Testis (tissue), 3 donors: ENCODE data around the gene KLHL25. TPM values are rescaled to one million over a fixed set of nuclear protein-coding genes. Genes with fewer than 3 reads are reported as not detected.
A peak's percentile ranks its signal among the peaks of the same experiment; 100 is the strongest.
"Not testable (repeated sequence)": the region's sequence is repeated elsewhere in the genome, so short reads cannot be mapped to it uniquely, and the experiment has no call there.

Source experiments
- DNase-seq: peaks from one replicate; pipeline ENCODE4 v3.0.0-alpha.2; 2019
- H3K27ac ChIP-seq, 2 donors: fragments of 200-600 bp; sonication (generic); one replicate each; pipeline ENCODE4 v1.5.1; 2019
- H3K27me3 ChIP-seq: fragments of 200-600 bp; sonication (generic); one replicate; pipeline ENCODE4 v1.5.1; 2019
- H3K36me3 ChIP-seq: fragments of 200-600 bp; sonication (generic); one replicate; pipeline ENCODE4 v1.5.1; 2017; ENCODE audit warnings: low read depth; ENCODE audit errors: missing control alignments
- H3K4me1 ChIP-seq: fragments of 200-600 bp; sonication (generic); one replicate; pipeline ENCODE4 v1.5.1; 2019
- H3K4me3 ChIP-seq, 2 donors: fragments of 200-600 bp; sonication (generic); one replicate each; pipeline ENCODE4 v1.5.1; 2017 to 2019
- H3K9me3 ChIP-seq: fragments of 200-600 bp; sonication (generic); one replicate; pipeline ENCODE4 v1.5.1; 2017
- POLR2A ChIP-seq: fragments of 450-650 bp; IDR thresholded peaks from one replicate; pipeline ENCODE4 v1.6.1; 2017; ENCODE audit warnings: antibody characterized with exemption, mild to moderate bottlenecking, moderate library complexity
- WGBS, 2 donors: methylation state at CpG; one replicate each; pipeline ENCODE4 v1.1.5; 2018; 5-methylcytosine and 5-hydroxymethylcytosine counted together
- intact Hi-C: fragments of 100-400 bp; cut with DNase I; formaldehyde crosslinking; loops from one replicate; pipeline ENCODE4 v1.15.1; 2023; ENCODE audit warnings: low total_unique reads
- polyA plus RNA-seq: library from polyadenylated mRNA; stranded (reverse); fragments of 350-450 nt; fragmentation: Illumina TruSeq; extraction: RNeasy Lipid Tissue Mini Kit (QIAGEN cat#74804); gene quantifications from one replicate; pipeline ENCODE4 v1.2.3, GENCODE V29; 2014; ENCODE audit warnings: low read depth, low replicate concordance; ENCODE audit not compliant: insufficient read depth
- total RNA-seq, 2 donors: library from RNA; depleted of rRNA; stranded (reverse); fragments of >200 nt; gene quantifications; one replicate each; pipeline ENCODE4 v1.2.3, GENCODE V29; 2016
- TF ChIP-seq, protein P1 (sequence below), 3 experiments: fragments of 450-650 bp in 2 of 3; fragments of 200-600 bp in 1 of 3; sonication (generic) in 1 of 3; IDR thresholded peaks; one replicate each; pipeline ENCODE4 v1.5.1; 2016 to 2019; ENCODE audit warnings: antibody characterized with exemption in 3 of 3, mild to moderate bottlenecking in 2 of 3, moderate library complexity in 1 of 3

The KLHL25 gene
- total and polyA plus RNA-seq, 3 donors from 2014 or later: 19.6 to 50.1 (median 42.6) TPM

DNA sequence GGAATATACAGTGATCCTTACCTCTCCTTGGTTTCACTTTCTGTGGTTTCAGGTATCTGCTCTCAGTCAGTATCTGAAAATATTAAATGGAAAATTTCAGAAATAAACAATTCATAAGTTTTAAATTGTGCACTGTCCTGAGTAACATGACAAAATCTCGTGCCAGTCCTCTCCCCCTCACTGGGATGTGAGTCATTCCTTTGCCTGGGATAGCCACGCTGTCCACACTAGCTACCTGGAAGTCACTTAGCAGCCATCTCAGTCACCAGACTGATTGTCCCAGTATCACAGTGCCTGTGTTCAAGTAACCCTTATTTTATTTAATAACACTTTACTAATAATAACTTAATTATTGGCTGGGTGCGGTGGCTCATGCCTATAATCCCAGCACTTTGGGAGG lies 15.3 kb upstream of the KLHL25 start:
- intact Hi-C loops: no loop called here
- Histone ChIP-seq H3K4me1 (peaks cover 5% of the 10 kb centered on the region), H3K36me3 (no peaks in the 10 kb centered on the region), H3K4me3 (no peak overlapping the region), H3K27me3 (no peaks in the 10 kb centered on the region), H3K27ac (no peak overlapping the region), H3K9me3 (no peaks in the 10 kb centered on the region)
- no peak for TF ChIP-seq POLR2A
- TF ChIP-seq, protein P1, sequence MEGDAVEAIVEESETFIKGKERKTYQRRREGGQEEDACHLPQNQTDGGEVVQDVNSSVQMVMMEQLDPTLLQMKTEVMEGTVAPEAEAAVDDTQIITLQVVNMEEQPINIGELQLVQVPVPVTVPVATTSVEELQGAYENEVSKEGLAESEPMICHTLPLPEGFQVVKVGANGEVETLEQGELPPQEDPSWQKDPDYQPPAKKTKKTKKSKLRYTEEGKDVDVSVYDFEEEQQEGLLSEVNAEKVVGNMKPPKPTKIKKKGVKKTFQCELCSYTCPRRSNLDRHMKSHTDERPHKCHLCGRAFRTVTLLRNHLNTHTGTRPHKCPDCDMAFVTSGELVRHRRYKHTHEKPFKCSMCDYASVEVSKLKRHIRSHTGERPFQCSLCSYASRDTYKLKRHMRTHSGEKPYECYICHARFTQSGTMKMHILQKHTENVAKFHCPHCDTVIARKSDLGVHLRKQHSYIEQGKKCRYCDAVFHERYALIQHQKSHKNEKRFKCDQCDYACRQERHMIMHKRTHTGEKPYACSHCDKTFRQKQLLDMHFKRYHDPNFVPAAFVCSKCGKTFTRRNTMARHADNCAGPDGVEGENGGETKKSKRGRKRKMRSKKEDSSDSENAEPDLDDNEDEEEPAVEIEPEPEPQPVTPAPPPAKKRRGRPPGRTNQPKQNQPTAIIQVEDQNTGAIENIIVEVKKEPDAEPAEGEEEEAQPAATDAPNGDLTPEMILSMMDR (IDR thresholded peaks at IDR 0.05): no peak
- DNase-seq: no peak
- WGBS, 2 donors: 79 to 86% methylated on average over 3 of the region's 3 CpGs

DNA sequence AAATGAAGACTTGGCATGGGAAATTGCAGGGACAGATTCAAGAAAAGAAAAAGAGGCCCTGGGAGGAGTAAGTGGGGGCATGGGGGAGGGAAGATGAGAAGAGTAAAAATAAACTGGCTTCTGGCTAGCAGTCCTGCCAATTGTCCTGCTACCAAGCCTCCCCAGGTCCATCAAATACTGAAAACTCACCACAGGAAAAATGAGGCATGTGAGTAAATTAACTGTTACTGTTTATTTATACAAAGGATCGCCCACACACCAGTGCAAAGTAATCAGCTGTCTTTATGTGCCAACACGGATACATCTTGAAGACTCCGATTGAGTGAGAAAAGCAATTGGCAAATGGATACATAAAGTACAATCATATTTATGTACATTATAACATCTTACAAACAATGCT lies 10.7 kb upstream of the KLHL25 start:
- peaks cover 14% of the 10 kb centered on the region for H3K4me1 ChIP-seq
- H3K27me3 ChIP-seq: no peaks in the 10 kb centered on the region
- intact Hi-C loops: no loop called here
- 50 to 58% methylated on average over 3 of the region's 3 CpGs for WGBS, 2 donors
- no peaks in the 10 kb centered on the region for H3K9me3 ChIP-seq
- no peak for DNase-seq
- TF ChIP-seq, protein P1 (IDR thresholded peaks at IDR 0.05): no peak
- TF ChIP-seq POLR2A: no peak
- H3K4me3 ChIP-seq: no peak overlapping the region
- H3K27ac ChIP-seq: no peak overlapping the region
- no peaks in the 10 kb centered on the region for H3K36me3 ChIP-seq

DNA sequence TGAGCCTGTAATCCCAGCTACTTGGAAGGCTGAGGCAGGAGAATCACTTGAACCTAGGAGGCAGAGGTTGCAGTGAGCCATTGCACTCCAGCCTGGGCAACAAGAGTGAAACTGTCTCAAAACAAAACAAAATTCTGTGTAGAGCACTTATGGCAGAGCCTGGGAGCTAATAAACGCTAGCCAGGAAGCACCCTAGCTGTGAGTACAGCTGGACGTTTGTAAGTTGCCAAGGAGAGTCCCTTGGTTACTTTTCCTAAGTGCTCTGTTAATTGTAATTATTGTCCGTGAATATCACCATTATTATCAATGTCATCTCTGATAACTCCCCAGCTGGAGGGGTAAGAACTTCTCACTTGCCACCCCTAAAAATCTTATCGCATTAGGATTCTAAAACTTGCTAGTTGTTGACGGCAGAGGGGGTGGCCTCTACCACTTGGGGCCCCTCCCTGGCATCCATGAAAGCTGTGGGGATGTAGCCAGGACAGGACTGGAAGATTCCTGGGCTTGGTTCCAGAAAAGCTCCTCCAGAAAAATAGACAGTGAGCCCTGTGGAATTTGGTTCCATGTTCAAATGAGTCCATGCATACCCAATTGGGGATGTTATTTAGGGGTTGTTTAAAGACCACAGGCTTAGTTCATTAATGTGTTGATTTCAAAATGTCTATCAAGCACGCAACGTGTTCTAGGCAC lies 9.9 kb upstream of the KLHL25 start:
- no peaks in the 10 kb centered on the region for H3K36me3 ChIP-seq
- H3K27me3 ChIP-seq: no peaks in the 10 kb centered on the region
- 49 to 62% methylated on average over 7 of the region's 7 CpGs for WGBS, 2 donors
- H3K4me1 ChIP-seq: peaks cover 14% of the 10 kb centered on the region
- H3K9me3 ChIP-seq: no peaks in the 10 kb centered on the region
- intact Hi-C loops: no loop called here
- TF ChIP-seq, protein P1 (IDR thresholded peaks at IDR 0.05): no peak
- no peak for TF ChIP-seq POLR2A
- no peak overlapping the region for H3K27ac ChIP-seq
- no peak overlapping the region for H3K4me3 ChIP-seq
- DNase-seq: no peak

DNA sequence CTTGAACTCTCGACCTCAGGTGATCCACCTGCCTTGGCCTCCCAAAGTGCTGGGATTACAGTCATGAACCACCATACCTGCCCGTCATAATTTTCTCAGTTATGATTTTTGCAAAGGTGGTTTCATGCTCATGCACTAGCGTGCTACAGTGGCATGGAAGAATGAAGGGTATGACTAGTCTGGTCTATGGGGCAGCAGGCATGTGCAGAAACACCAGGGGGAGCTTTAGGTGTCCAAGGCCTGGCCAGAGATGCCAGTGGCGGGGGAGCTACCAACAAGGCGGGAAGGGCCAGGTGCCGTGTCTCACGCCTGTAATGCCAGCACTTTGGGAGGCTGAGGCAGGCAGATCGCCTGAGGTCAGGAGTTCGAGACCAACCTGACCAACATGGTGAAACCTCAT lies 7.9 kb upstream of the KLHL25 start:
- intact Hi-C loops, H3K9me3 ChIP-seq: not testable (repeated sequence)
- 88 to 89% methylated on average over 8 to 9 of the region's 9 CpGs for WGBS, 2 donors

DNA sequence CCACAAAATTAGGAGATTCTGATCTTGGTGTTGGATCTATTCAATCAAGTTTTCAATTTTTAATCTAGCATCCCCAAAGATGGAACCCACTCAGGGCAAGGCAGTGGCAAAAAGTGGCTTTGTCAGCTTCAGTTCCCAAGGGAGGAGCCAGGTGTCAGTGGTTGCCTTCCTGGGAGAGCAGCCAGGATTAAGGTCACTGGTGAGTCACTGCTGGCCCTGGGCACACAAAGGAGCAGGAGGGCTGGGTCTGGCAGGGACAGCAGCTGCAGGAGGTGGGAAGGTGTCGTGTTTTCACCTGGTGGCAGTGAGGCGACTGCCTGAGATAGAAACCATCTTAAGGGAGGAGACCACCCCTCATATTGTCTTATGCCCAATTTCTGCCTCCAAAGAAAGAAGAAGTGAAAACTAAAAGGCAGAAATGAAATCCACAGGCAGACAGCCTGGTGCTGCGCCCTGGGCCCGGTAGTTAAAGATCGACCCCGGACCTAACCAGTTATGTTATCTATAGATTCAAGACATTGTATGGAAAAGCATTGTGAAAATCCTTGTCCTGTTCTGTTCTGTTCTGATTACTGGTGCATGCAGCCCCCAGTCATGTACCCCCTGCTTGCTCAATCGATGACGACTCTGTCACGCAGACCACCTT lies 5.9 kb upstream of the KLHL25 start:
- H3K36me3 ChIP-seq: no peaks in the 10 kb centered on the region
- 74 to 87% methylated on average over 9 of the region's 9 CpGs for WGBS, 2 donors
- peaks cover 14% of the 10 kb centered on the region for H3K4me1 ChIP-seq
- intact Hi-C loops: no loop called here
- H3K4me3 ChIP-seq: no peak overlapping the region
- H3K27ac ChIP-seq: no peak overlapping the region
- TF ChIP-seq, protein P1 (IDR thresholded peaks at IDR 0.05): no peak
- H3K27me3 ChIP-seq: no peaks in the 10 kb centered on the region
- no peaks in the 10 kb centered on the region for H3K9me3 ChIP-seq
- no peak for DNase-seq

More for the DNA sequence above, 7.9 kb upstream of the KLHL25 start:
- H3K4me3 ChIP-seq, H3K27me3 ChIP-seq, DNase-seq, H3K27ac ChIP-seq, H3K36me3 ChIP-seq: not testable (repeated sequence)
- H3K4me1 ChIP-seq: peaks cover 14% of the 10 kb centered on the region

DNA sequence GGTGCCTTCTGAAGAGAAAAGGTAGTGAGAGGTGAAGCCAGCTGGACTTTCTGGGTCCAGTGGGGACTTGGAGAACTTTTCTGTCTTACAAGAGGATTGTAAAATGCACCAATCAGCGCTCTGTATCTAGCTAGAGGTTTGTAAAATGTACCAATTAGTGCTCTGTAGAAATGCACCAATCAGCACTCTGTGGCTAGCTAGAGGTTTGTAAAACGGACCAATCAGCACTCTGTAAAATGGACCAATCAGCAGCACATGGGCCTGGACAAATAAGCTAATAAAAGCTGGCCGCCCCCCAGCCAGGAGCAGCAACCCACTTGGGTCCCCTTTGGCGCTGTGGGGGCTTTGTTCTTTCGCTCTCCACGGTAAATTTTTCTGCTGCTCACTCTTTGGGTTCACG lies 1.6 kb upstream of the KLHL25 start:
- H3K27ac ChIP-seq, H3K27me3 ChIP-seq, H3K9me3 ChIP-seq, H3K36me3 ChIP-seq, intact Hi-C loops: not testable (repeated sequence)
- 65 to 69% methylated on average over 7 of the region's 7 CpGs for WGBS, 2 donors
- peak; percentile 69 for DNase-seq
- peaks cover 10% of the 10 kb centered on the region for H3K4me1 ChIP-seq
- peak overlapping the region in 1 of 2 donors; percentile 12 for H3K4me3 ChIP-seq
